ENCODE measurements around the gene CUBN. TPM values are rescaled to one million over a fixed set of nuclear protein-coding genes. Genes with fewer than 3 reads are reported as not detected.

CUBN gene
- total RNA-seq, 2 experiments from 2014 or later, result 7.9 to 9.2 TPM

GRCh38 chr10:16777473-16778370 is 351.9 kb downstream of the CUBN start:
- H3K36me3 Mint-ChIP-seq (ENCODE audit: low read depth), result peaks cover 41% of the 10 kb centered on the region
- H3K27me3 Mint-ChIP-seq, result no peaks in the 10 kb centered on the region
- peak overlapping the region; percentile 81 for H3K27ac Mint-ChIP-seq
- Histone ChIP-seq H3K4me3 (ENCODE audit: low read length) (no peak overlapping the region), H3K27ac (ENCODE audit: low read depth in 1 of 2, low read length in 2 of 2) (no peak overlapping the region), H3K27me3 (ENCODE audit: control insufficient read depth in 1 of 2, insufficient read depth in 2 of 2, low read length in 2 of 2) (no peaks in the 10 kb centered on the region), H3K9me3 (ENCODE audit: control insufficient read depth in 1 of 2, insufficient read depth in 1 of 2, low read length in 2 of 2) (no peaks in the 10 kb centered on the region), H3K4me1 (ENCODE audit: insufficient read depth, low read length) (peaks cover 20% of the 10 kb centered on the region), H3K36me3 (ENCODE audit: insufficient read depth, low read length) (peaks cover 6% of the 10 kb centered on the region)
- intact Hi-C loops (cut with DNase I, micrococcal nuclease), result loop anchor here (2.0 to 10.0 kb wide), 5 partner anchors 660 to 1343 kb away; no protein-coding TSS in a partner anchor
- peak; percentile 89 for TF ChIP-seq CTCF (IDR thresholded peaks at IDR 0.05)
- peaks cover 39% of the 10 kb centered on the region for H3K4me1 Mint-ChIP-seq (ENCODE audit: low read depth)
- ChIA-PET POLR2A (interaction anchor here (1.5 kb wide), 1 partner anchor 40 kb away, joined by 4 read pairs; the partner anchor contains the start of gene RSU1), CTCF (interaction anchor here (1.0 to 1.4 kb wide), 4 partner anchors 12 to 40 kb away, joined by 3 to 4 read pairs (median 3); partner anchors contain the start of gene RSU1)
- peak; percentile 75 for ATAC-seq (ENCODE audit: poor library complexity)
- DNase-seq, result peak in 5 of 14 experiments; percentile 6 to 83 (median 65)
- no peaks in the 10 kb centered on the region for H3K9me3 Mint-ChIP-seq
- H3K4me3 Mint-ChIP-seq, result peak overlapping the region; percentile 32

DNA sequence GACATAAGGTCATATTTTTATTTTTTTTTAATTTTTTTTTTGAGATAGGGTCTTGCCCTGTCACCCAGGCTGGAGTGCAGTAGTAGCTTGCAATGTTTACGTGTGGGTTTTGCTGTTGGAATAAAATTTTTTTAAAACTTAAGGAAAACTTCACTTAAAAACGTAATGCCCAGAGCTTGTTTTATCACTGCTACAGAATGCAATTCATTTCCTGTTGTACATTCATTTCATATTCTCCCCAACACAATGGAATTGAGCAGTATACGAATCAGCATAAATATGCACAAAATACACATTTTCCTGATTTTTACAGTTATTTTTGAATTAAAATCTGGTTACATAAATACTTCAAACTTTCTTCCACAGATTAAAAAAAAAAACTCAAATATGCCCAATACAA is 352.7 kb downstream of the CUBN start:
- H3K4me1 ChIP-seq (ENCODE audit: insufficient read depth, low read length), result peaks cover 20% of the 10 kb centered on the region
- peaks cover 38% of the 10 kb centered on the region for H3K36me3 Mint-ChIP-seq (ENCODE audit: low read depth)
- ChIA-PET POLR2A (no interaction called here), CTCF (interaction anchor here (1.2 to 1.4 kb wide), 3 partner anchors 11 to 40 kb away, joined by 3 read pairs; partner anchors contain the start of gene RSU1)
- TF ChIP-seq CTCF (IDR thresholded peaks at IDR 0.05), result no peak
- no peak for ATAC-seq (ENCODE audit: poor library complexity)
- no peak overlapping the region for H3K4me3 Mint-ChIP-seq
- no peaks in the 10 kb centered on the region for H3K27me3 ChIP-seq (ENCODE audit: control insufficient read depth in 1 of 2, insufficient read depth in 2 of 2, low read length in 2 of 2)
- no peaks in the 10 kb centered on the region for H3K27me3 Mint-ChIP-seq
- H3K27ac ChIP-seq (ENCODE audit: low read depth in 1 of 2, low read length in 2 of 2), result no peak overlapping the region
- intact Hi-C loops (cut with DNase I, micrococcal nuclease), result loop anchor here (2.0 to 10.0 kb wide), 5 partner anchors 660 to 1342 kb away; no protein-coding TSS in a partner anchor
- peaks cover 6% of the 10 kb centered on the region for H3K36me3 ChIP-seq (ENCODE audit: insufficient read depth, low read length)
- no peak overlapping the region for H3K27ac Mint-ChIP-seq
- peaks cover 44% of the 10 kb centered on the region for H3K4me1 Mint-ChIP-seq (ENCODE audit: low read depth)
- H3K9me3 ChIP-seq (ENCODE audit: control insufficient read depth in 1 of 2, insufficient read depth in 1 of 2, low read length in 2 of 2), result no peaks in the 10 kb centered on the region
- no peak for DNase-seq
- H3K9me3 Mint-ChIP-seq, result no peaks in the 10 kb centered on the region
- no peak overlapping the region for H3K4me3 ChIP-seq (ENCODE audit: low read length)

Other genes starting within 250 kb of the CUBN start
- 10 to 100 TPM; 20.3 to 21.3 TPM for gene TRDMT1, start 71.9 kb upstream of the CUBN start, total RNA-seq
- 1,000 to 10,000 TPM; 1,576 to 1,603 TPM for gene VIM, start 98.4 kb upstream of the CUBN start, total RNA-seq

All from CD4-positive, alpha-beta T cell (primary cell).